Prostate gland (tissue), 2 donors: Measurements from ENCODE around the gene C9orf50. TPM values are rescaled to one million over a fixed set of nuclear protein-coding genes. Genes with fewer than 3 reads are reported as not detected.
A peak's percentile ranks its signal among the peaks of the same experiment; 100 is the strongest.

Experiments used
- DNase-seq: peaks from one replicate; pipeline ENCODE4 v3.0.0-alpha.2; 2019; ENCODE audit warnings: low spot score
- H3K27ac ChIP-seq, 2 donors: fragments of 200-600 bp; sonication (generic); 2 replicates each; pipeline ENCODE4 v1.5.1; 2017 to 2019
- H3K27me3 ChIP-seq: fragments of 200-600 bp; sonication (generic); replicated peaks from 2 replicates; pipeline ENCODE4 v1.5.1; 2019; ENCODE audit not compliant: insufficient read depth
- H3K36me3 ChIP-seq, 2 donors: fragments of 200-600 bp; sonication (generic); 1 replicate in 1 of 2; 2 replicates in 1 of 2; pipeline versions ENCODE4 v1.5.1 to v1.8.1; 2017 to 2019
- H3K4me1 ChIP-seq: fragments of 200-600 bp; sonication (generic); replicated peaks from 2 replicates; pipeline ENCODE4 v1.5.1; 2019
- H3K4me3 ChIP-seq, 2 donors: fragments of 200-600 bp; sonication (generic); 2 replicates each; pipeline ENCODE4 v1.5.1; 2017 to 2019
- H3K9me3 ChIP-seq: fragments of 200-600 bp; sonication (generic); 2 replicates; pipeline ENCODE4 v1.5.1; 2017
- POLR2A ChIP-seq: fragments of 450-650 bp; IDR thresholded peaks from one replicate; pipeline ENCODE4 v1.6.1; 2016; ENCODE audit warnings: antibody characterized with exemption, mild to moderate bottlenecking
- POLR2AphosphoS5 ChIP-seq: sonication (generic); formaldehyde crosslinking; IDR thresholded peaks from one replicate; pipeline ENCODE4 v1.6.1; 2017; ENCODE audit warnings: antibody characterized with exemption
- WGBS: methylation state at CpG from one replicate; pipeline ENCODE4 v1.1.5; 2018; 5-methylcytosine and 5-hydroxymethylcytosine counted together
- intact Hi-C: fragments of 100-400 bp; cut with DNase I; formaldehyde crosslinking; loops from one replicate; pipeline ENCODE4 v1.14.2; 2022
- total RNA-seq, 2 donors: library from RNA; depleted of rRNA; stranded (reverse); fragments of >200 nt; gene quantifications; one replicate each; pipeline ENCODE4 v1.1.0, GENCODE V29; 2016
- TF ChIP-seq, protein P1 (sequence below), 4 experiments: fragments of 200-600 bp in 2 of 4; fragments of 450-650 bp in 2 of 4; sonication (generic) in 2 of 4; IDR thresholded peaks; 1 replicate in 3 of 4; 2 replicates in 1 of 4; pipeline ENCODE4 v1.5.1; 2016 to 2019; ENCODE audit warnings: antibody characterized with exemption in 4 of 4, mild to moderate bottlenecking in 2 of 4, moderate library complexity in 2 of 4

Gene C9orf50
- total RNA-seq, 2 donors from 2014 or later: not detected

DNA sequence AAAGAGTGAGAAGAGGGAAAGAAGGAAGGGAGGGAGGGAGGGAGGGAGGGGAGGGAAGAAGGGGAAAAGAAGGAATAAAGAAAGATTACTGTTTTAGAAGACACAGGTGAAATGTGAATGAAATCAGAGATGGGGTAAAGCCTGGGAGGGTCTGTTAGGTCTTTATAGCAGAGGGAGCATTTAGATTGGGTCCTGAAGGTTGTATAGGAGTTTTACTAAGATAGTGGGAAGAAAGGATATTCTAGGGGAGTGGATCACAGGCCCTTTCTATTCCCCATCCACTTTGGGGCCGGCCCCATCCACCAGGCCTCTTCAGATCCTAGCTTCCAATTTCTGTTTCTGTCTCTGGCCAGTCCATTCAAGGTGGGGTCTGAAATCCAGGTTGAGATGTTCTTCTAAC is 35.5 kb downstream of the C9orf50 start:
- no peaks in the 10 kb centered on the region for H3K36me3 ChIP-seq
- H3K9me3 ChIP-seq: no peaks in the 10 kb centered on the region
- TF ChIP-seq POLR2AphosphoS5 (no peak), POLR2A (no peak)
- TF ChIP-seq, protein P1, sequence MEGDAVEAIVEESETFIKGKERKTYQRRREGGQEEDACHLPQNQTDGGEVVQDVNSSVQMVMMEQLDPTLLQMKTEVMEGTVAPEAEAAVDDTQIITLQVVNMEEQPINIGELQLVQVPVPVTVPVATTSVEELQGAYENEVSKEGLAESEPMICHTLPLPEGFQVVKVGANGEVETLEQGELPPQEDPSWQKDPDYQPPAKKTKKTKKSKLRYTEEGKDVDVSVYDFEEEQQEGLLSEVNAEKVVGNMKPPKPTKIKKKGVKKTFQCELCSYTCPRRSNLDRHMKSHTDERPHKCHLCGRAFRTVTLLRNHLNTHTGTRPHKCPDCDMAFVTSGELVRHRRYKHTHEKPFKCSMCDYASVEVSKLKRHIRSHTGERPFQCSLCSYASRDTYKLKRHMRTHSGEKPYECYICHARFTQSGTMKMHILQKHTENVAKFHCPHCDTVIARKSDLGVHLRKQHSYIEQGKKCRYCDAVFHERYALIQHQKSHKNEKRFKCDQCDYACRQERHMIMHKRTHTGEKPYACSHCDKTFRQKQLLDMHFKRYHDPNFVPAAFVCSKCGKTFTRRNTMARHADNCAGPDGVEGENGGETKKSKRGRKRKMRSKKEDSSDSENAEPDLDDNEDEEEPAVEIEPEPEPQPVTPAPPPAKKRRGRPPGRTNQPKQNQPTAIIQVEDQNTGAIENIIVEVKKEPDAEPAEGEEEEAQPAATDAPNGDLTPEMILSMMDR (IDR thresholded peaks at IDR 0.05): no peak
- WGBS: 95% methylated on average over 1 of the region's 1 CpG
- H3K27me3 ChIP-seq: no peaks in the 10 kb centered on the region
- no peak overlapping the region for H3K27ac ChIP-seq
- no peak overlapping the region for H3K4me3 ChIP-seq
- H3K4me1 ChIP-seq: no peaks in the 10 kb centered on the region
- no peak for DNase-seq
- intact Hi-C loops: no loop called here

DNA sequence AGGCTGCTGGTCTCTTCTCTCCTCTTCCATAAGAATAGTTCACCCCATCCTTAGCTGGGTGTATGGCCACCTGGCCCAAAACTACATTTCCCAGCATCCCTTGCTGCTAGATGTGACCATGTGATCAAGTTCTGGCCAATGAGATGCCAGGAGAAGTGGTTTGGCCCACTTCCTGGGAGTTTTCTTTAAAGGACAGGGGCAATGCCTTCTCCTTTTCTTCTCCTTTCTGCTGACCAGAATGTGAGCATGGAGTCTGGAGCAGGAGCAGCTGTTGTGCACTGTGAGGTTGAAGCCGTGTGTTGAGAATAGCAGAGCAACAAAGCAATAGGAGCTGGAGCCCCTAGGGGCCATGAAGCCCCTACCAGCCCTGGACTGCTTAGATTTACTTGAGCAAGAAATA is 36.8 kb downstream of the C9orf50 start:
- Histone ChIP-seq H3K27ac (peak overlapping the region; percentile 47 to 68), H3K4me1 (no peaks in the 10 kb centered on the region), H3K9me3 (no peaks in the 10 kb centered on the region), H3K27me3 (no peaks in the 10 kb centered on the region), H3K36me3 (no peaks in the 10 kb centered on the region), H3K4me3 (no peak overlapping the region)
- 100% methylated on average over 1 of the region's 1 CpG for WGBS
- peak; percentile 70 for DNase-seq
- no peak for TF ChIP-seq POLR2A
- TF ChIP-seq POLR2AphosphoS5: peak; percentile 86
- intact Hi-C loops: no loop called here

DNA sequence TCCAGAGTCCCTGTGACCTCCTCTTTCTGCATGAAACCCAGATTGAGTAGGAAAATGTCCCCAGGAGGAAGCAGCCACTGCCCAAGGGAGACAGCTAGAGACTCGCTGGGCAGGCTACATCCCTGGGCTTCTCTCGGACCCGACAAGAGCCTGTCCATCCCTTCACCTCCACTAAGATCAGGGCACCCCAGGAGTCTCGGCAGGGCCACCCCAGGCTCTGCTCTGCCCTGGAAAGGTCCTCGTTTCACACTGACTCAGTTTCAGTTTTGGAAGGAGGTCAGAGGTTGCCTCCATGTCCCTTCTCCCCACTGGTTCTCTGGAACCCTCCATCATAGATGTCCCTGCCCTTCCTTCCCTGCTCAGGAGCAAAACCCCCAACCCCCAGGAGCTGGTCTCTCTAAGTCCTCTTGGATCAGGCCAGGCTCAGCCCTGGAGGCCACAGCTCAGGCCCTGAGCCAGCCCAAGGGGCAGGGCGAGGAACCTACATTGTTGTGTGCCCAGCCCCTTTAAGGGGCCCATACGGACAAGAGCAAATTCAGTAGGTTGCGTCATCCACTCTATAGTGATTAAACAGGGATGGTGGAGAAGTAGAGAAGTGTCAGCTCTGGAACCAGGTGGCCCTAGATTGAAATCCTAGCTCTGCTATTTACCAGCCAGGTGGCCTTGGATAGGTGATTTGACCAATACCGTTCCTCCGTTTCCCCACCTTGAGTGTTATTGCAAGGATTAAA is 37.4 kb downstream of the C9orf50 start:
- no peaks in the 10 kb centered on the region for H3K9me3 ChIP-seq
- H3K4me1 ChIP-seq: no peaks in the 10 kb centered on the region
- no peak for TF ChIP-seq POLR2A
- no peak for TF ChIP-seq POLR2AphosphoS5
- TF ChIP-seq, protein P1 (IDR thresholded peaks at IDR 0.05): no peak
- no peak for DNase-seq
- no peak overlapping the region for H3K4me3 ChIP-seq
- no peaks in the 10 kb centered on the region for H3K27me3 ChIP-seq
- intact Hi-C loops: no loop called here
- 86% methylated on average over 10 of the region's 10 CpGs for WGBS
- H3K27ac ChIP-seq: no peak overlapping the region
- H3K36me3 ChIP-seq: no peaks in the 10 kb centered on the region

DNA sequence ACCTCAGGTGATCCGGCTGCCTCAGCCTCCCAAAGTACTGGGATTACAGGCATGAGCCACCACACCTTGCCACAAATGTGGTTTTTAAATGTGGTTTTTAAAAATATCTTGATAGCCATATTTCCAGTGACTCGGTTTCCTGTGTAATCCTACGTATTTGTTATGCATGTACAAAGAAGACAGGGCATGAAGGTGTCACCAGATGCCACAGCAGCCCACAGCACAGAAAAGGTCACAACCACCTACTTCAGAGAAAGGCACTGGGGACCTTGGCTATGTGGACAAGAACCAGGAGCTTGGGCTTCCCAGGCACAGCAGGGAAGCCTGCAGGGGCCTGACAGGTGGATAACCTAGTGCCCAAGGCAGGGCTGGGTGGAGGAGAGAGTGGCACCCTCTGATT is 38.0 kb downstream of the C9orf50 start:
- DNase-seq: no peak

DNA sequence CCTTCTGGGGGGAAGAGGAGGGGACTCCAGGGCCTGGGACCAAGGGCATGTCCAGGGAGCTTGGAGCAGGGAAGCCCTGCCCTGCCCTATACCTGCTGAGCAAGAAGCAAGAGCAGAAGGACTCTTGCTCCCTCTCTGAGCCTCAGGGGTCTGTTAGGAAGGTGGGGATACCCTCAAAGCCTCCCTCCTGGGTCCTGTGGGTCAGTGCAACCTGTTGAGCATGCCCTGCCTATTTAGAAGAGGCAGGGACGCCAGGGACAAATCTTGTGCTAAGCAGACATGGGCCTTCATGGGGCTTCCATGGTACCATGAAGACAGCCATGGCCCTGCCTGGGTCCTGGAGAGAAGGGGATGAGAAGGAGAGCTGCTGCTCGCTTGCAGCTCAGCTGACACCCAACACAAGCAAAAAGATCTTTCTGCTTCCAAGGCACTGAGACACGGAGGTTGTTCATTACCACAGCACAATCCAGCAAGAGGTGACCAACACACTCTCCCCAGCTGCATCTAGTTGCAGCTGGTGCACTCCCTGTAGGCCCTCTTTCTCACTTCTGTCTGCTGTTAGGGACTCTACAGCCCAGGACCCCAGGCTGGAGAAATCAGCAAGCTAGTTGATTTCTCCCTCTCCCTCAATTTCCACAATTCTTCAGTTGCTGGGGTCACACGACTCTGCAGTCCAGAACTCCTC is 39.3 kb downstream of the C9orf50 start:
- no peak for DNase-seq
- no peaks in the 10 kb centered on the region for H3K27me3 ChIP-seq
- TF ChIP-seq POLR2AphosphoS5 (no peak), POLR2A (no peak)
- TF ChIP-seq, protein P1 (IDR thresholded peaks at IDR 0.05): no peak
- H3K4me3 ChIP-seq: no peak overlapping the region
- no peak overlapping the region for H3K27ac ChIP-seq
- 76% methylated on average over 4 of the region's 4 CpGs for WGBS
- intact Hi-C loops: no loop called here
- no peaks in the 10 kb centered on the region for H3K4me1 ChIP-seq
- no peaks in the 10 kb centered on the region for H3K36me3 ChIP-seq
- no peaks in the 10 kb centered on the region for H3K9me3 ChIP-seq

More for the DNA sequence above, 38.0 kb downstream of the C9orf50 start:
- intact Hi-C loops: no loop called here
- no peak for TF ChIP-seq POLR2A
- TF ChIP-seq, protein P1 (IDR thresholded peaks at IDR 0.05): no peak
- no peak for TF ChIP-seq POLR2AphosphoS5
- Histone ChIP-seq H3K27me3 (no peaks in the 10 kb centered on the region), H3K4me3 (no peak overlapping the region), H3K4me1 (no peaks in the 10 kb centered on the region), H3K36me3 (no peaks in the 10 kb centered on the region), H3K27ac (no peak overlapping the region), H3K9me3 (no peaks in the 10 kb centered on the region)
- WGBS: 91% methylated on average over 3 of the region's 3 CpGs
